K562 (cell line): ENCODE results near the gene FAM117A. TPM values are rescaled to one million over a fixed set of nuclear protein-coding genes. Genes with fewer than 3 reads are reported as not detected.
A peak's percentile ranks its signal among the peaks of the same experiment; 100 is the strongest.

Experiments
- ASH1L ChIP-seq: fragments of 450-650 bp; IDR thresholded peaks from 2 replicates; pipeline ENCODE4 v1.6.1; 2018; ENCODE audit warnings: borderline replicate concordance, mild to moderate bottlenecking, low read depth; ENCODE audit not compliant: partially characterized antibody
- CREBBP ChIP-seq: IDR thresholded peaks from one replicate; pipeline ENCODE4 v1.6.1; 2012; ENCODE audit warnings: low read depth, mild to moderate bottlenecking, control low read depth, inconsistent platforms, low read length
- CXXC5 ChIP-seq: fragments of 250-450 bp; sonication (Bioruptor Pico); IDR thresholded peaks from 2 replicates; pipeline ENCODE4 v1.8.0; 2022; ENCODE audit warnings: inconsistent platforms, mild to moderate bottlenecking, moderate library complexity
- E2F3 ChIP-seq: fragments of 250-450 bp; sonication (Bioruptor Pico); IDR thresholded peaks from 2 replicates; pipeline ENCODE4 v1.4.0; 2020; ENCODE audit warnings: mild to moderate bottlenecking
- FOXJ3 ChIP-seq: sonication (generic); formaldehyde crosslinking; IDR thresholded peaks from 2 replicates; pipeline ENCODE4 v1.4.0; 2020; ENCODE audit warnings: mild to moderate bottlenecking, missing genetic modification reagents
- GTF2A2 ChIP-seq: IDR thresholded peaks from 2 replicates; pipeline ENCODE4 v1.6.1; 2016; ENCODE audit warnings: mild to moderate bottlenecking, missing genetic modification characterization, missing compliant biosample characterization
- HOXB6 ChIP-seq: fragments of 250-450 bp; sonication (Bioruptor Pico); IDR thresholded peaks from 2 replicates; pipeline ENCODE4 v1.5.1; 2022; ENCODE audit warnings: mild to moderate bottlenecking, borderline replicate concordance
- LCOR ChIP-seq: sonication (generic); formaldehyde crosslinking; IDR thresholded peaks from 2 replicates; pipeline ENCODE4 v1.8.0; 2022; ENCODE audit warnings: mild to moderate bottlenecking, missing genetic modification reagents
- NR3C1 ChIP-seq: sonication (generic); formaldehyde crosslinking; IDR thresholded peaks from 2 replicates; pipeline ENCODE4 v1.8.1; 2022; ENCODE audit warnings: missing genetic modification reagents
- NRF1 ChIP-seq, 2 experiments: fragments of 450-650 bp; IDR thresholded peaks in 1 of 2; conservative IDR thresholded peaks in 1 of 2; 2 replicates each; pipeline ENCODE4 v1.6.1; 2014; ENCODE audit warnings: mild to moderate bottlenecking in 2 of 2
- SAFB ChIP-seq: fragments of 200-400 bp; formaldehyde crosslinking; IDR thresholded peaks from 2 replicates; pipeline ENCODE4 v1.6.1; 2017; ENCODE audit warnings: low read depth, low read length, borderline replicate concordance
- SREBF2 ChIP-seq: sonication (generic); formaldehyde crosslinking; IDR thresholded peaks from 2 replicates; pipeline ENCODE4 v1.4.0; 2020; ENCODE audit warnings: mild to moderate bottlenecking, missing genetic modification reagents
- STAT5A ChIP-seq: IDR thresholded peaks from 2 replicates; pipeline ENCODE4 v1.6.1; 2012; ENCODE audit warnings: low read length, inconsistent platforms, borderline replicate concordance
- YY1 ChIP-seq, 3 experiments: IDR thresholded peaks; 2 replicates each; pipeline ENCODE4 v1.6.1; 2011; ENCODE audit warnings: low read length in 2 of 3, mild to moderate bottlenecking in 2 of 3, moderate library complexity in 2 of 3, borderline replicate concordance in 1 of 3, control low read depth in 1 of 3, low read depth in 1 of 3; ENCODE audit not compliant: insufficient read depth in 3 of 3, insufficient replicate concordance in 2 of 3, control insufficient read depth in 1 of 3, insufficient read length in 1 of 3; ENCODE audit errors: extremely low read depth in 1 of 3
- polyA plus RNA-seq, 8 experiments: library from polyadenylated mRNA; depleted of rRNA in 4 of 8; stranded (reverse) in 5 of 8; unstranded in 3 of 8; fragments of >200 nt; fragmentation: Nextera tagmentation in 2 of 8; fragmentation: Illumina TruSeq in 1 of 8; extraction: Ambion mirVana in 2 of 8; extraction: Trizol in 1 of 8; gene quantifications; 2 replicates each; pipeline versions ENCODE4 v1.2.1 to v1.2.3, GENCODE V29; 2011 to 2014; ENCODE audit warnings: inconsistent platforms in 1 of 8, missing spikeins in 1 of 8
- total RNA-seq, 7 experiments: library from RNA; depleted of rRNA in 6 of 7; stranded (reverse); fragments of >200 nt in 6 of 7; fragmentation: Illumina TruSeq in 2 of 7; extraction: Trizol in 2 of 7; gene quantifications; 2 replicates each; pipeline versions ENCODE4 v1.2.1 to v1.2.3, GENCODE V29; 2011 to 2021; ENCODE audit warnings: low replicate concordance in 1 of 7
- TF ChIP-seq, protein P1 (sequence below): fragments of 450-650 bp; IDR thresholded peaks from 2 replicates; pipeline ENCODE4 v1.6.1; 2016; ENCODE audit warnings: low read depth, mild to moderate bottlenecking, moderate library complexity
- TF ChIP-seq, protein P2 (sequence below), 2 experiments: fragments of 450-650 bp in 1 of 2; sonication (generic) in 1 of 2; formaldehyde crosslinking; conservative IDR thresholded peaks; 2 replicates each; pipeline versions ENCODE4 v1.4.0 to v1.8.1; 2020 to 2022; ENCODE audit warnings: mild to moderate bottlenecking in 1 of 2, missing genetic modification reagents in 1 of 2

Gene FAM117A
- total and polyA plus RNA-seq, 9 of the 15 experiments (the other 6 are each of a cell fraction or from before 2014, with no cell fraction given), result 3.1 to 79.7 (median 36.6) TPM

DNA sequence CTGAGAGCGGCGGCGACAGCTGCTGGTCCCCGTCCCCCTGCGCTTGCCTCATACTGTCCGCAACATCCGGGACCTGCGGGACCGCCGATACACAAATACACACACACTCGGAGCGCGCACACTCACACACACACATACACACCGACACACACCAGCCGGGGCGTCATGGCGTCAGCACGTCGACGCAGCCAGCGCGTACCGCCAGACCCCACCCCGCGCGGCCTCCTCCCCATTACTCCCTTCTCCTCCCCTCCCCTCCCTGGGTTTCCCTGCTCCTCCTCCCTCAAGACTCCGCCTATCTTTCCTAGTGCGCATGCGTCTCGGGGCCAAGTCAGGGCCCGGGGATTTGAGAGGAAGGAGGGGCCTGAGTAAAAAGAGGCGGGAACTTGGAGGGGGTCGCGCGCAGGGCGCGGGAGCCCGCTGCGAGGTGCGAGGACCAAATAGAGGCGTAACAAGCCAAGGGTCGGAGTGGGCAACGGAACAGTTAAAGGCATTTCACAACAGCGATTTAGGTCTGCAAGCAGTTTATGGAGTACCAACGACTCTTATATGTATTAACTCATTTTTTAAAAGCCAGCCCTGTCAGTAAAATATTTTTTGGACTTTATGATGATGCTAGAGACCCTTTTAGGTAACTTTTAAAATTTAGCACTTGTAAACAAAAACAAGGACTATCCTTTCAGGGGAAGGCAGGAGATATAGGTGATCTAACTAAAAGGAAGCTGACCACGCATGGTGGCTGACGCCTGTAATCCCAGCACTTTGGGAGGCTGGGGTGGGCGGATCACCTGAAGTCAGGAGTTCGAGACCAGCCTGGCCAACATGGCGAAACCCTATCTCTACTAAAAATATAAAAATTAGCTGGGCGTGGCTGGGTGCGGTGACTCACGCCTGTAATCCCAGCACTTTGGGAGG, 85.7 kb downstream of the FAM117A start, which contains the start of gene SPOP (continued):
- TF ChIP-seq CXXC5 (peak; percentile 93), NR3C1 (0 out of 2 replicates have a peak, but pooled peaks have one; percentile 47), SAFB (no peak), STAT5A (no peak), YY1 (IDR thresholded peaks at IDR 0.05; ENCODE audit: borderline replicate concordance in 1 of 3, control insufficient read depth in 1 of 3, extremely low read depth in 1 of 3, insufficient read depth in 3 of 3, insufficient read length in 1 of 3, insufficient replicate concordance in 2 of 3, low read depth in 1 of 3, low read length in 2 of 3) (peak in 1 of 3 experiments; percentile 48), NRF1 (conservative IDR thresholded peaks at IDR 0.05 in 1 of 2, IDR thresholded peaks at IDR 0.05 in 1 of 2) (peak; percentile 90 to 93), ASH1L (peak; percentile 37), SREBF2 (CRISPR knock-in tag) (peak; percentile 71; the same call in 1 of the 2 replicates), HOXB6 (CRISPR knock-in tag) (no peak), FOXJ3 (no peak), LCOR (CRISPR knock-in tag) (peak; percentile 87), CREBBP (no peak), E2F3 (CRISPR knock-in tag) (peak; percentile 92), GTF2A2 (tag) (no peak)
- TF ChIP-seq, protein P1, sequence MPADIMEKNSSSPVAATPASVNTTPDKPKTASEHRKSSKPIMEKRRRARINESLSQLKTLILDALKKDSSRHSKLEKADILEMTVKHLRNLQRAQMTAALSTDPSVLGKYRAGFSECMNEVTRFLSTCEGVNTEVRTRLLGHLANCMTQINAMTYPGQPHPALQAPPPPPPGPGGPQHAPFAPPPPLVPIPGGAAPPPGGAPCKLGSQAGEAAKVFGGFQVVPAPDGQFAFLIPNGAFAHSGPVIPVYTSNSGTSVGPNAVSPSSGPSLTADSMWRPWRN, result no peak
- TF ChIP-seq, protein P2, sequence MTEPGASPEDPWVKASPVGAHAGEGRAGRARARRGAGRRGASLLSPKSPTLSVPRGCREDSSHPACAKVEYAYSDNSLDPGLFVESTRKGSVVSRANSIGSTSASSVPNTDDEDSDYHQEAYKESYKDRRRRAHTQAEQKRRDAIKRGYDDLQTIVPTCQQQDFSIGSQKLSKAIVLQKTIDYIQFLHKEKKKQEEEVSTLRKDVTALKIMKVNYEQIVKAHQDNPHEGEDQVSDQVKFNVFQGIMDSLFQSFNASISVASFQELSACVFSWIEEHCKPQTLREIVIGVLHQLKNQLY (CRISPR knock-in tag; conservative IDR thresholded peaks at IDR 0.05), result no peak
